GM12872 (cell line): ENCODE results near the gene UBE2D2.

Experiments
- CTCF ChIP-seq: IDR thresholded peaks from 3 replicates; pipeline ENCODE4 v1.5.1; 2011; ENCODE audit warnings: low read depth, mild to moderate bottlenecking, low read length, moderate library complexity; ENCODE audit not compliant: insufficient read depth

The UBE2D2 gene

GRCh38 chr5:139652788-139653241 is 91.7 kb downstream of the UBE2D2 start:
- no peak; the same call in 2 of the 3 replicates for TF ChIP-seq CTCF

GRCh38 chr5:139653616-139654015 is 92.5 kb downstream of the UBE2D2 start:
- TF ChIP-seq CTCF: no peak

- no peak for TF ChIP-seq CTCF
Measured at GRCh38 chr5:139654464-139654863, 93.3 kb downstream of the UBE2D2 start.

- TF ChIP-seq CTCF: no peak
Measured at GRCh38 chr5:139654871-139655491, 93.8 kb downstream of the UBE2D2 start.

GRCh38 chr5:139655727-139656271 is 94.7 kb downstream of the UBE2D2 start:
- TF ChIP-seq CTCF: no peak

GRCh38 chr5:139657363-139658321 is 96.5 kb downstream of the UBE2D2 start:
- TF ChIP-seq CTCF: no peak

- TF ChIP-seq CTCF: 0 out of 3 replicates have a peak, but pooled peaks have one; percentile 12
Measured at GRCh38 chr5:139658501-139658927, 97.4 kb downstream of the UBE2D2 start.
